Measurements from ENCODE around the gene SACM1L.

The SACM1L gene

GRCh38 chr3:45691842-45692241 is 2.6 kb downstream of the SACM1L start (continued):
- TF ChIP-seq ZNF266 (tag by site-specific recombination; IDR thresholded peaks at IDR 0.05; ENCODE audit: low read depth) (no peak), TCF7L2 (IDR thresholded peaks at IDR 0.05; ENCODE audit: borderline replicate concordance, low read depth, low read length) (no peak), ZNF596 (tag by site-specific recombination; IDR thresholded peaks at IDR 0.05) (no peak), SP3 (tag by site-specific recombination; IDR thresholded peaks at IDR 0.05) (no peak), ZNF248 (tag by site-specific recombination; IDR thresholded peaks at IDR 0.05) (no peak), GLI4 (tag by site-specific recombination; IDR thresholded peaks at IDR 0.05) (no peak)

- H3K9me3 ChIP-seq (ENCODE audit: control insufficient read depth, insufficient read depth, low read depth, low read length), result no peaks in the 10 kb centered on the region
- no peak overlapping the region for H3K4me3 ChIP-seq (ENCODE audit: low read depth, low read length)
- peaks cover 0 to 30% of the 10 kb centered on the region in 2 experiments; a peak in 1 of 3 replicates for H3K36me3 ChIP-seq (ENCODE audit: control insufficient read depth in 2 of 2, insufficient read depth in 1 of 2, low read length in 2 of 2)
- H3K4me1 ChIP-seq (ENCODE audit: control insufficient read depth, insufficient read depth, low read length), result no peaks in the 10 kb centered on the region
- TF ChIP-seq ZNF311 (tag by site-specific recombination; IDR thresholded peaks at IDR 0.05; ENCODE audit: borderline replicate concordance) (no peak), KLF7 (tag by site-specific recombination; IDR thresholded peaks at IDR 0.05; ENCODE audit: borderline replicate concordance) (no peak), ZNF580 (tag by site-specific recombination; IDR thresholded peaks at IDR 0.05) (no peak), ZNF324 (tag by site-specific recombination; IDR thresholded peaks at IDR 0.05) (no peak), ZSCAN5A (tag by site-specific recombination; IDR thresholded peaks at IDR 0.05) (no peak), OSR2 (tag by site-specific recombination; IDR thresholded peaks at IDR 0.05) (no peak), BCL11A (tag by site-specific recombination; IDR thresholded peaks at IDR 0.05; ENCODE audit: low read depth) (no peak), ZNF660 (tag by site-specific recombination; IDR thresholded peaks at IDR 0.05) (no peak), ZNF155 (tag by site-specific recombination; IDR thresholded peaks at IDR 0.05) (no peak), ZNF362 (tag by site-specific recombination; IDR thresholded peaks at IDR 0.05) (no peak)
- POLR2A ChIA-PET, result no interaction called here
- CTCF ChIA-PET, result no interaction called here
- no peak overlapping the region for H3K27ac ChIP-seq (ENCODE audit: extremely low read depth, low read depth, low read length)
These were observed 3.7 kb downstream of the SACM1L start for GRCh38 chr3:45692866-45693265.

GRCh38 chr3:45693941-45694521 is 4.8 kb downstream of the SACM1L start:
- POLR2A ChIA-PET, result interaction anchor here (1.0 kb wide), 1 partner anchor 17 kb away, joined by 4 read pairs; no protein-coding TSS in a partner anchor
- TF ChIP-seq KLF9 (tag by site-specific recombination; IDR thresholded peaks at IDR 0.05; ENCODE audit: low read depth) (no peak), ZNF2 (tag by site-specific recombination; IDR thresholded peaks at IDR 0.05) (no peak), ZFP3 (tag by site-specific recombination; IDR thresholded peaks at IDR 0.05; ENCODE audit: low read depth) (no peak), PRDM6 (tag by site-specific recombination; IDR thresholded peaks at IDR 0.05) (peak; percentile 73), ZIC2 (tag by site-specific recombination; IDR thresholded peaks at IDR 0.05) (no peak), ZNF23 (tag by site-specific recombination; IDR thresholded peaks at IDR 0.05; ENCODE audit: borderline replicate concordance) (no peak), ZBTB8A (tag by site-specific recombination; IDR thresholded peaks at IDR 0.05) (no peak), ATF2 (tag by site-specific recombination; IDR thresholded peaks at IDR 0.05; ENCODE audit: low read depth) (0 out of 2 replicates have a peak, but pooled peaks have one; percentile 5), ZBTB17 (tag by site-specific recombination; IDR thresholded peaks at IDR 0.05) (no peak), ZNF76 (tag by site-specific recombination; IDR thresholded peaks at IDR 0.05; ENCODE audit: borderline replicate concordance, low read depth) (no peak), ZSCAN30 (tag by site-specific recombination; IDR thresholded peaks at IDR 0.05) (no peak)

More at GRCh38 chr3:45693941-45694521, 4.8 kb downstream of the SACM1L start:
- CTCF ChIA-PET, result interaction anchor here (1.0 kb wide), 1 partner anchor 34 kb away, joined by 3 read pairs; no protein-coding TSS in a partner anchor
- Histone ChIP-seq H3K27ac (ENCODE audit: extremely low read depth, low read depth, low read length) (no peak overlapping the region; the same call in 1 of the 2 replicates), H3K4me1 (ENCODE audit: control insufficient read depth, insufficient read depth, low read length) (no peaks in the 10 kb centered on the region), H3K36me3 (ENCODE audit: control insufficient read depth in 2 of 2, insufficient read depth in 1 of 2, low read length in 2 of 2) (peaks cover 0 to 30% of the 10 kb centered on the region in 2 experiments; a peak in 1 of 3 replicates), H3K9me3 (ENCODE audit: control insufficient read depth, insufficient read depth, low read depth, low read length) (no peaks in the 10 kb centered on the region), H3K4me3 (ENCODE audit: low read depth, low read length) (no peak overlapping the region)

Measured in HEK293 (cell line).